SH-SY5Y (cell line): ENCODE measurements around the gene PRMT7.

ENCODE experiments used
- GATA2 ChIP-seq: IDR thresholded peaks from 2 replicates; pipeline ENCODE4 v1.6.1; 2011; ENCODE audit warnings: mild to moderate bottlenecking, low read depth, low read length
- GATA3 ChIP-seq: IDR thresholded peaks from 2 replicates; pipeline ENCODE4 v1.6.1; 2011; ENCODE audit warnings: low read depth, mild to moderate bottlenecking, low read length, moderate library complexity

GRCh38 chr16:68384288-68385161, 73.7 kb downstream of the PRMT7 start:
- no peak for TF ChIP-seq GATA2
- TF ChIP-seq GATA3, result no peak
